GM23248 (cell line): ENCODE results near the gene RFX3. TPM values are rescaled to one million over a fixed set of nuclear protein-coding genes. Genes with fewer than 3 reads are reported as not detected.
A peak's percentile ranks its signal among the peaks of the same experiment; 100 is the strongest.

Experiments used
- DNase-seq: peaks from one replicate; pipeline ENCODE4 v3.0.0-alpha.2; 2015
- H2AFZ ChIP-seq: fragments of 200-600 bp; sonication (generic); 2 replicates; pipeline ENCODE4 v1.6.1; 2016; ENCODE audit warnings: antibody characterized with exemption
- H3F3A ChIP-seq: fragments of 200-600 bp; sonication (generic); 2 replicates; pipeline ENCODE4 v1.6.1; 2016; ENCODE audit warnings: mild to moderate bottlenecking, antibody characterized with exemption, mixed run types; ENCODE audit not compliant: insufficient read depth
- H3K27ac ChIP-seq: fragments of 200-600 bp; sonication (generic); 2 replicates; pipeline ENCODE4 v1.5.1; 2016; ENCODE audit warnings: mild to moderate bottlenecking
- H3K27me3 ChIP-seq: fragments of 200-600 bp; sonication (generic); replicated peaks from 2 replicates; pipeline ENCODE4 v1.6.1; 2016; ENCODE audit warnings: mild to moderate bottlenecking; ENCODE audit not compliant: insufficient read depth
- H3K36me3 ChIP-seq: fragments of 200-600 bp; sonication (generic); 2 replicates; pipeline ENCODE4 v1.6.1; 2016; ENCODE audit warnings: low read depth, mild to moderate bottlenecking
- H3K4me1 ChIP-seq: fragments of 200-600 bp; sonication (generic); 2 replicates; pipeline ENCODE4 v1.6.1; 2016; ENCODE audit warnings: mild to moderate bottlenecking; ENCODE audit not compliant: insufficient read depth
- H3K4me2 ChIP-seq: fragments of 200-600 bp; sonication (generic); one replicate; pipeline ENCODE4 v1.6.1; 2016; ENCODE audit warnings: mild to moderate bottlenecking; ENCODE audit not compliant: unreplicated experiment
- H3K4me3 ChIP-seq: fragments of 200-600 bp; sonication (generic); 2 replicates; pipeline ENCODE4 v1.5.1; 2016; ENCODE audit warnings: mild to moderate bottlenecking
- H3K79me2 ChIP-seq: fragments of 200-600 bp; sonication (generic); 2 replicates; pipeline ENCODE4 v1.6.1; 2016; ENCODE audit warnings: mild to moderate bottlenecking; ENCODE audit not compliant: insufficient read depth
- H3K9ac ChIP-seq: fragments of 200-600 bp; sonication (generic); 2 replicates; pipeline ENCODE4 v1.6.1; 2016; ENCODE audit warnings: mild to moderate bottlenecking
- H3K9me2 ChIP-seq: fragments of 200-600 bp; sonication (generic); 2 replicates; pipeline ENCODE4 v1.6.1; 2016; ENCODE audit warnings: mixed run types, mild to moderate bottlenecking, moderate library complexity; ENCODE audit not compliant: insufficient read depth
- H3K9me3 ChIP-seq: fragments of 200-600 bp; sonication (generic); one replicate; pipeline ENCODE4 v1.6.1; 2017; ENCODE audit warnings: low read depth
- H4K20me1 ChIP-seq: fragments of 200-600 bp; sonication (generic); 2 replicates; pipeline ENCODE4 v1.6.0; 2016; ENCODE audit not compliant: insufficient read depth
- EZH2 ChIP-seq: fragments of 200-600 bp; sonication (generic); IDR thresholded peaks from 2 replicates; pipeline ENCODE4 v1.6.1; 2018; ENCODE audit warnings: antibody characterized with exemption, mild to moderate bottlenecking; ENCODE audit not compliant: insufficient read depth, poor library complexity, severe bottlenecking
- EZH2phosphoT487 ChIP-seq: fragments of 200-600 bp; sonication (generic); IDR thresholded peaks from 2 replicates; pipeline ENCODE4 v1.6.1; 2018; ENCODE audit warnings: antibody characterized with exemption, moderate library complexity, mild to moderate bottlenecking, low read depth; ENCODE audit not compliant: insufficient read depth
- WGBS, 2 experiments: methylation state at CpG; one replicate each; pipeline ENCODE4 v1.1.6; 2015 to 2017; ENCODE audit warnings: low lambda C conversion rate in 2 of 2, low coverage in 1 of 2; ENCODE audit errors: missing lambda C conversion rate in 2 of 2; 5-methylcytosine and 5-hydroxymethylcytosine counted together
- in situ Hi-C: fragments of 300-500 bp; cut with MboI; formaldehyde crosslinking; loops from 2 replicates; pipeline ENCODE4 v1.15.0; 2020
- polyA plus RNA-seq: library from polyadenylated mRNA; unstranded; fragments of >200 nt; fragmentation: Nextera tagmentation; extraction: Ambion mirVana; gene quantifications from 2 replicates; pipeline ENCODE4 v1.2.1, GENCODE V29; 2016
- total RNA-seq: library from RNA; depleted of rRNA; stranded (reverse); fragments of >200 nt; shearing (Covaris generic); gene quantifications from 2 replicates; pipeline ENCODE4 v1.2.3, GENCODE V29; 2014

RFX3 gene
- total and polyA plus RNA-seq, 2 experiments from 2014 or later, result 0.80 to 1.9 TPM

DNA sequence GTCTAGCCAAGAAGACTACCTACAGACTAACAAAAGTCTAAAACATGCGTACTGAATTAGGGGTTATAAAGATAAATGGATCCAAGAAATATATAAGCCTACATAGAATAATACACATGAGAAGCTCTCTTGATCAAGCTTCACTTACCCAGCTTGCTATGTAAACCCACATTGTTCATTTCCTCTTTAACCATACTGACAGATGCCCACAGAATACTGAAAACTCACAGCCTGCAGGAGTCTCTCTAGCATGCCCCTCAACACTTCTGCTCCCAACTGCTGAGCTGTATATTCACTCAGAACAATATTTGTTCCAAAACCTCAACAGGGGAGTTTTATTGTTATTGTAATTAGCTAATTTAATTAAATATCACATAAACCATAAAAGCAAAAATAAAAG lies 52.4 kb downstream of the RFX3 start:
- Histone ChIP-seq H3K4me2 (no peak overlapping the region), H3K27me3 (no peaks in the 10 kb centered on the region), H2AFZ (no peak overlapping the region), H3K9me3 (no peaks in the 10 kb centered on the region), H3K27ac (no peak overlapping the region), H3K9me2 (no peaks in the 10 kb centered on the region), H3K4me1 (peaks cover 4% of the 10 kb centered on the region; the same call in 1 of the 2 replicates), H3K9ac (no peak overlapping the region), H4K20me1 (no peaks in the 10 kb centered on the region), H3F3A (no peaks in the 10 kb centered on the region), H3K4me3 (no peak overlapping the region), H3K36me3 (no peaks in the 10 kb centered on the region), H3K79me2 (no peaks in the 10 kb centered on the region)
- DNase-seq, result no peak
- no peak for TF ChIP-seq EZH2
- TF ChIP-seq EZH2phosphoT487, result no peak
- WGBS, 2 experiments, result 92 to 100% methylated on average over 1 of the region's 1 CpG
- in situ Hi-C loops, result loop anchor here (10.0 kb wide), 2 partner anchors 261 to 881 kb away; no protein-coding TSS in a partner anchor

- H3K4me3 ChIP-seq, result no peak overlapping the region
- WGBS, 2 experiments, result 96% methylated on average over 3 of the region's 3 CpGs
- H3K9ac ChIP-seq, result no peak overlapping the region
- no peaks in the 10 kb centered on the region for H3K27me3 ChIP-seq
- H2AFZ ChIP-seq, result no peak overlapping the region
- H3F3A ChIP-seq, result no peaks in the 10 kb centered on the region
- no peaks in the 10 kb centered on the region for H4K20me1 ChIP-seq
- no peaks in the 10 kb centered on the region for H3K9me3 ChIP-seq
- no peak overlapping the region for H3K4me2 ChIP-seq
- 0 out of 2 replicates have a peak, but pooled peaks cover 4% of the 10 kb centered on the region for H3K4me1 ChIP-seq
- no peak for DNase-seq
- no peaks in the 10 kb centered on the region for H3K9me2 ChIP-seq
- no peaks in the 10 kb centered on the region for H3K79me2 ChIP-seq
- no peak overlapping the region for H3K27ac ChIP-seq
- in situ Hi-C loops, result loop anchor here (10.0 kb wide), 2 partner anchors 263 to 883 kb away; no protein-coding TSS in a partner anchor
- no peak for TF ChIP-seq EZH2
- TF ChIP-seq EZH2phosphoT487, result no peak
- H3K36me3 ChIP-seq, result no peaks in the 10 kb centered on the region
These were observed 53.9 kb downstream of the RFX3 start for GRCh38 chr9:3471883-3472282.

DNA sequence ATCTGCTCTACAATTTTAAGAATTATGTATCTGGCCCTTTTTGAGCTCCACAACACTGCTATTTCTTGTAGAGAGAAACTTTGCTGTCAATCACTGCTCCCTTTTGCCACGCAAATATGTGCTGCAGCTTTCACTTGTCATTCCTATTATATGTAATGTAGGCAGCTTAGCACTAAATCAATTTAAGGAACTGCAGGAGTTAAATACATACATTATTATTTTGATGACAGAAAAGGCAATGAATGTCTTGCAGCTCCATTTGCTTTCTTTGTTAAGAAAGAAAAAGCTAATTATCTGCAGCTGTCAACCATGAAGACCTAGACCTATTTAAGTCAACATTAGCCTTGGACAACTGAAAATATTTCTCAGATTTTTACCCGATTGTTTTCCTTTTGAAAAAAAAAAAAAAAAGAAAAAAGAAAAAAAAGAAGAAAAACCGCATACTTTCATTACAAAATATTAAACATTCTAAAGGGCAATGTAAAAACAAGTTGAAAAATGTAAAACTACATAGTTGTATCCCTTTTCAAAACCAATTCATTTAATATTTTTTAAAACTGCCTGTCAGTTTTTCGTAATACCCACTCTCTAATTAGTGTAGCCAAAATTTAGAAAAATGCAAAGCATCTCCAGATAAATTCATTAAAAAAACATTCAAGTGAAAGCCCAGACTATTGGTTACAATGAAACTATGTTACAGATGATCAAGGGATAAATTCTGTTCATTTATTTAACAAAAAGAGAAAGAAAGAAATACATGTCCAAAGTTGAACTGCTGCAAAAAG lies 57.2 kb downstream of the RFX3 start:
- no peaks in the 10 kb centered on the region for H3K9me3 ChIP-seq
- TF ChIP-seq EZH2, result no peak
- no peak for TF ChIP-seq EZH2phosphoT487
- in situ Hi-C loops, result no loop called here
- no peak overlapping the region for H3K4me2 ChIP-seq
- H3K4me3 ChIP-seq, result no peak overlapping the region
- no peaks in the 10 kb centered on the region for H3K27me3 ChIP-seq
- no peak overlapping the region for H3K9ac ChIP-seq
- WGBS, 2 experiments, result 57 to 60% methylated on average over 4 of the region's 4 CpGs
- no peaks in the 10 kb centered on the region for H3K9me2 ChIP-seq
- no peaks in the 10 kb centered on the region for H3K36me3 ChIP-seq
- no peak overlapping the region for H3K27ac ChIP-seq
- 0 out of 2 replicates have a peak, but pooled peaks cover 4% of the 10 kb centered on the region for H3K4me1 ChIP-seq
- H3K79me2 ChIP-seq, result no peaks in the 10 kb centered on the region
- no peaks in the 10 kb centered on the region for H4K20me1 ChIP-seq
- H2AFZ ChIP-seq, result no peak overlapping the region
- no peaks in the 10 kb centered on the region for H3F3A ChIP-seq
- DNase-seq, result no peak

GRCh38 chr9:3467593-3468219 lies 58.1 kb downstream of the RFX3 start:
- Histone ChIP-seq H3K4me2 (no peak overlapping the region), H2AFZ (no peak overlapping the region), H3K27me3 (no peaks in the 10 kb centered on the region), H3F3A (no peaks in the 10 kb centered on the region), H3K4me1 (0 out of 2 replicates have a peak, but pooled peaks cover 4% of the 10 kb centered on the region), H4K20me1 (no peaks in the 10 kb centered on the region), H3K9me2 (no peaks in the 10 kb centered on the region), H3K36me3 (no peaks in the 10 kb centered on the region), H3K27ac (no peak overlapping the region), H3K4me3 (no peak overlapping the region), H3K79me2 (no peaks in the 10 kb centered on the region), H3K9me3 (no peaks in the 10 kb centered on the region), H3K9ac (no peak overlapping the region)
- TF ChIP-seq EZH2phosphoT487 (no peak), EZH2 (no peak)
- in situ Hi-C loops, result no loop called here
- peak; percentile 88 for DNase-seq
- 69 to 76% methylated on average over 4 of the region's 4 CpGs for WGBS, 2 experiments
